SJSA1 (cell line): ENCODE results near the gene SHISAL2B. TPM values are rescaled to one million over a fixed set of nuclear protein-coding genes. Genes with fewer than 3 reads are reported as not detected.

Experiments
- DNase-seq, 2 experiments: peaks; one replicate each; pipeline ENCODE4 v3.0.0-alpha.2; 2015 to 2020; ENCODE audit warnings: low spot score in 2 of 2, low read depth in 1 of 2
- H3K27ac ChIP-seq: fragments of 250-450 bp; sonication (Bioruptor Pico); 2 replicates; pipeline ENCODE4 v1.5.1; 2020; ENCODE audit warnings: mild to moderate bottlenecking, moderate library complexity
- H3K27me3 ChIP-seq: fragments of 250-450 bp; sonication (Bioruptor Pico); replicated peaks from 2 replicates; pipeline ENCODE4 v1.5.1; 2020; ENCODE audit warnings: mild to moderate bottlenecking, moderate library complexity
- H3K36me3 ChIP-seq: fragments of 250-450 bp; sonication (Bioruptor Pico); 2 replicates; pipeline ENCODE4 v1.5.1; 2020; ENCODE audit warnings: mild to moderate bottlenecking
- H3K4me1 ChIP-seq: fragments of 250-450 bp; sonication (Bioruptor Pico); replicated peaks from 2 replicates; pipeline ENCODE4 v1.6.1; 2021; ENCODE audit warnings: mild to moderate bottlenecking
- H3K4me3 ChIP-seq: fragments of 250-450 bp; sonication (Bioruptor Pico); 2 replicates; pipeline ENCODE4 v1.5.1; 2020; ENCODE audit warnings: mild to moderate bottlenecking
- H3K9me3 ChIP-seq: fragments of 250-450 bp; sonication (Bioruptor Pico); replicated peaks from 2 replicates; pipeline ENCODE4 v1.5.1; 2020; ENCODE audit warnings: mild to moderate bottlenecking
- total RNA-seq: library from RNA; depleted of rRNA; stranded (reverse); fragments of >200 nt; shearing (Covaris generic); gene quantifications from 2 replicates; pipeline ENCODE4 v1.2.3, GENCODE V29; 2014

The SHISAL2B gene
- total RNA-seq, 1 experiment from 2014 or later, result not detected

GRCh38 chr5:64727150-64727549 is 36.8 kb downstream of the SHISAL2B start:
- no peaks in the 10 kb centered on the region for H3K9me3 ChIP-seq
- H3K27ac ChIP-seq, result no peak overlapping the region
- H3K27me3 ChIP-seq, result no peaks in the 10 kb centered on the region
- DNase-seq, result no peak
- H3K4me3 ChIP-seq, result no peak overlapping the region
- peaks cover 8% of the 10 kb centered on the region for H3K36me3 ChIP-seq
- no peaks in the 10 kb centered on the region for H3K4me1 ChIP-seq

DNA sequence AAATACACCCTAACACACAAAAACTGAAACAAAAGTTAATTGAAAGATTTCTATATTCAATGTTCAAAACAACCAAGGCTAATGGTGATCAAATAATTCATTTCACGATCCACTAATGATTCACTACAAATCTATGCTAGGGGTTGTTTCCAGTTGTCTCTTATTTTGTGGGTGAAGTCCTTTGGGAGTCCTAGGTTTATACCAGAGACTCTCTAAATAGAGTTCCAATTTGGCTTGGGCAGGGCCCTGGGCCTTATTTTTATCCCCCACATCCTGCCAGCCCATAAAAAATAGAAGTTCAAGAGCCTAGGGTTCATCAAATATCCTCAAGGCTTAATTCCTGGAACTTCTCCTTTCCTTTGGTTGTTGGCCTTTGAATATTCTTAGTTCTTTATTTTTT is 52.1 kb downstream of the SHISAL2B start:
- Histone ChIP-seq H3K27ac (no peak overlapping the region), H3K36me3 (peaks cover 29% of the 10 kb centered on the region), H3K27me3 (no peaks in the 10 kb centered on the region), H3K9me3 (no peaks in the 10 kb centered on the region), H3K4me1 (no peaks in the 10 kb centered on the region), H3K4me3 (no peak overlapping the region)
- DNase-seq, result no peak

DNA sequence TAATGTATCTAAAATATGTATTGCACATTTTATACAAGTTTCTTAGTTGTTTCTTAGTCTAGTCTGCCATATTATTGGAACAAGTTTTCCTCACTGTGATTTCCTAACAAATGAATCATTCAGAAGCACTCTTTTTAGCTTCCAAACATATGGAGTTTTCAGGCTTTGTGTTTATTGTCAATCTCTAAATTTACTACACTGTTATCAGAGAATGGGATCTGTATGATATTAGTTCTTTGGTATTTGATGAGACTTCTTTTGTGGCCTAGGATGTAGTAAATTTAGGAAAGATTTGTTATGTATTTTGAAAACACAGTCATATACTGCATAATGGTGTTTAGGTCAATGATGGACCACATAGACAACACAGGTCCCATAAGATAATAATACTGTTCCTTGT is 52.5 kb downstream of the SHISAL2B start:
- Histone ChIP-seq H3K36me3 (peaks cover 28% of the 10 kb centered on the region), H3K9me3 (no peaks in the 10 kb centered on the region), H3K27me3 (no peaks in the 10 kb centered on the region), H3K27ac (no peak overlapping the region), H3K4me1 (no peaks in the 10 kb centered on the region), H3K4me3 (no peak overlapping the region)
- DNase-seq, result no peak

DNA sequence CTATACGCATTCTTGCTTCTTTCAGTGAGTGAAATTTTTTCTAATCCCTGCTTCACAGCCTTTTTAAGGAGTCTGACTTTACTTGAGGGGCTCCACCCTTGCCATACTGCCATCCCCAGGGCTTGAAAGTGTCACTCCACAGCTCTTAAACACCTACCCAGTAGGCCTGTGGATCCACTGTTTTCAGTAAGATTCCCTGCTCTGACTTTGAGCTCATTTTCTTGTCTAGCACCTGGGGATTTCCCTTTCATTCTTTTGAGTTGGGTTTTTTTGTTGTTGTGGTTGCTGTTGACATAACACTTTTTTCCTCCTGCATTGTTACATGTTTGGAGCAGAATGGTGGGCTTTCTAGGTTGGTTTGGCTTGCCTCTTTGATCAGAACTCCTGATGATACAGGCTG is 54.6 kb downstream of the SHISAL2B start:
- H3K27ac ChIP-seq, result no peak overlapping the region
- H3K4me1 ChIP-seq, result no peaks in the 10 kb centered on the region
- no peaks in the 10 kb centered on the region for H3K27me3 ChIP-seq
- DNase-seq, result no peak
- no peak overlapping the region for H3K4me3 ChIP-seq
- no peaks in the 10 kb centered on the region for H3K9me3 ChIP-seq
- peaks cover 9% of the 10 kb centered on the region for H3K36me3 ChIP-seq

DNA sequence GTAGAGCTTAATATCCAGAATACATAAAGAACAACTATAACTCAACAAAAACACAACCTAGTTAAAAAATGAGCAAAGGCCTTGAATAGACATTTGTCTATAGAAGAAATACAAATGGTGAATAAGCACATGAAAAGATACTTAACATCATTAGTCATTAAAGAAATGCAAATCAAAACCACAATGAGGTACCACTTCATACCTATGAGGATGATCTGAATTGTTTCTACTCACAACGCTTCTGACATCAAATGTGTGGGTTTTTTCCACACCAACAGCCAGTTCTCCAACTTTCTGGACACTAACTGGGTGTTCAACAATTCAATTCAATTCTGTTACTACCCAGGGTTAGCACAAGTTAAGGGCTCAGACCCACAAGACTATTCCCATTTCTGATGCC is 56.1 kb downstream of the SHISAL2B start:
- no peaks in the 10 kb centered on the region for H3K9me3 ChIP-seq
- H3K4me1 ChIP-seq, result no peaks in the 10 kb centered on the region
- H3K27me3 ChIP-seq, result no peaks in the 10 kb centered on the region
- DNase-seq, result no peak
- no peak overlapping the region for H3K4me3 ChIP-seq
- no peak overlapping the region for H3K27ac ChIP-seq
- peaks cover 3% of the 10 kb centered on the region; the same call in 1 of the 2 replicates for H3K36me3 ChIP-seq

DNA sequence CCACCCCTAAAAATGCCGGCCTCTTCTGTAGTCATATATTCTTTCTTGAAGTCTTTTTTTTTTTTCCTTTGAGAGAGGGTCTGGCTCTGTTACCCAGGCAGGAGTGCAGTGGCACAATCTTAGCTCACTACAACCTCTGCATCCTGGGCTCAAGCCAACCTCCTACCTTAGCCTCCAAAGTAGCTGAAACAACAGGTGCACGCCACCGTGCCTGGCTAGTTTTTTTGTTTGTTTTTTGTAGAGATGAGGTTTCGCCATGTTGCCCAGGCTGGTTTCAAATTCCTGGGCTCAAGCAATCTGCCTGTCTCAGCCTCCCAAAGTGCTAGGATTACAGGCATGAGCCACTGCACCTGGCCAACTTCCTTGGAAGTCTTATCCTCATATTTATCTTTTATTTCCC is 59.1 kb downstream of the SHISAL2B start:
- Histone ChIP-seq H3K4me3 (no peak overlapping the region), H3K27ac (no peak overlapping the region), H3K27me3 (no peaks in the 10 kb centered on the region), H3K36me3 (peaks cover 12% of the 10 kb centered on the region), H3K4me1 (no peaks in the 10 kb centered on the region), H3K9me3 (no peaks in the 10 kb centered on the region)
- DNase-seq, result no peak

- no peak overlapping the region for H3K27ac ChIP-seq
- DNase-seq, result no peak
- H3K4me3 ChIP-seq, result no peak overlapping the region
- no peaks in the 10 kb centered on the region for H3K4me1 ChIP-seq
- H3K36me3 ChIP-seq, result peaks cover 12% of the 10 kb centered on the region
- no peaks in the 10 kb centered on the region for H3K27me3 ChIP-seq
- no peaks in the 10 kb centered on the region for H3K9me3 ChIP-seq
Observed at GRCh38 chr5:64754066-64754465, 63.8 kb downstream of the SHISAL2B start.

- no peak overlapping the region for H3K27ac ChIP-seq
- no peaks in the 10 kb centered on the region for H3K9me3 ChIP-seq
- H3K36me3 ChIP-seq, result peaks cover 11% of the 10 kb centered on the region
- no peaks in the 10 kb centered on the region for H3K27me3 ChIP-seq
- DNase-seq, result no peak
- no peaks in the 10 kb centered on the region for H3K4me1 ChIP-seq
- H3K4me3 ChIP-seq, result no peak overlapping the region
Observed at GRCh38 chr5:64758901-64759300, 68.6 kb downstream of the SHISAL2B start.

DNA sequence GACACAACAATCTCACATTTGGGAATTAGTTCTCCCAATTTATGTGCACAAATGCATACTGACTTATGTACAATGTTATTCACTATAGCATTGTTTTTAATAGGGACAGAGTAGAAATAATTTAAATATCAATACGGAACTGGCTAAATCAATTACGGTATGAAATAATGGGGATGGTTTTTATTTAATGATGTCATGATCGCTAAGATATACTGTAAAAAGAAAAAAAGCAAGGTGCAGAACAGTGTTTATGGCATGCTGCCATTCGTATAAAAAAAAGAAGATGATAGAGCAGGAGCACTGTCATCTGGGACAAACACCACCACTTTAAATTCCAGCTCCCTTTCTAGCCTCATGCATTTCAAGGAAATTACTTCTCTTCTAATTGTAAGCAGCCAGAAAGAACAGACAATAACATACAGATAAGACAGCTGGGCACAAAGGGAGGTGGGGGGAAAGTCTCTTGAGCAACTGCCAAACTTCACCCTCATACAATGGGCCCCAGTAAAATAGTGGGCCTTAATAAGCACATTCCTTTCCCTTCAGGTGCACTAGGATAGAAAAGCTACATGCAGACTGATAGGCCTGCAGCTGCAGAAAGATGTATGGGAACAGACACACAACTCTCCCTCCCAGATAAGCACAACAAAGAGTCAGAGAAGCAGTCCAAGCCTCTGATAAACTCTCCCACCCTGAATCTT is 69.8 kb downstream of the SHISAL2B start:
- Histone ChIP-seq H3K4me3 (no peak overlapping the region), H3K36me3 (peaks cover 18% of the 10 kb centered on the region), H3K9me3 (no peaks in the 10 kb centered on the region), H3K27me3 (no peaks in the 10 kb centered on the region), H3K4me1 (no peaks in the 10 kb centered on the region), H3K27ac (no peak overlapping the region)
- no peak for DNase-seq

DNA sequence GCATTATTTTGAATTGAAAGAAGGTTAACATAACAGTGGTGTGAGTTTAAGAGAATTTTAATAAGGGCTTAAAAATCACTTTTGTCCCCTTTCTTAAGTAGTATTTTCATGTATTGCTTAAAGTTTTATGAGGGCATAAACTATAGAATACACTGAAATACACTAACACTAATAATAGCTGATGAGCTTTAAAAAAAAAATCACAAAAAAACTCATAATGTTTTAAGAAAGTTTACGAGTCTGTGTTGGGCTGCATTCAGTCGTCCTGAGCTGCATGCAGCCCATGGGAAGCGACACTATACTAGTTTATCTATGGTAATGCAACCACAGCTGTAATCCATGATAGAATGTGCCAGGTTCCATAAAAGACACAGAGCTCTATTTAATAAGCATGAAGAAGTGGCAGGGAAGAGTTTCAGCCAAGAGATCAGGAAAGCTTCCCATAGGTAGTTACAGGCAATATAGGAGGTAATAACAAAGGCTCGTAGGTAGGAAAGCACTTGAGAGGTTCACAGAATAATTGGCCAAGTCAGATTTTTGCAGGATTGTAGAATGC is 73.7 kb downstream of the SHISAL2B start:
- Histone ChIP-seq H3K36me3 (peaks cover 35% of the 10 kb centered on the region), H3K9me3 (no peaks in the 10 kb centered on the region), H3K4me1 (peaks cover 6% of the 10 kb centered on the region), H3K4me3 (no peak overlapping the region), H3K27ac (no peak overlapping the region), H3K27me3 (no peaks in the 10 kb centered on the region)
- DNase-seq, result no peak

- Histone ChIP-seq H3K9me3 (no peaks in the 10 kb centered on the region), H3K4me1 (peaks cover 12% of the 10 kb centered on the region), H3K27me3 (no peaks in the 10 kb centered on the region), H3K27ac (no peak overlapping the region), H3K36me3 (peaks cover 35% of the 10 kb centered on the region), H3K4me3 (no peak overlapping the region)
- no peak for DNase-seq
Observed at GRCh38 chr5:64765804-64766504, 75.7 kb downstream of the SHISAL2B start.

- Histone ChIP-seq H3K9me3 (no peaks in the 10 kb centered on the region), H3K36me3 (peaks cover 31% of the 10 kb centered on the region), H3K4me3 (no peak overlapping the region), H3K27me3 (no peaks in the 10 kb centered on the region), H3K4me1 (peaks cover 12% of the 10 kb centered on the region), H3K27ac (no peak overlapping the region)
- DNase-seq, result no peak
Observed at GRCh38 chr5:64766941-64767340, 76.6 kb downstream of the SHISAL2B start.
